Loucy (cell line): ENCODE data around the gene CLDN24.

Experiments used
- H2AFZ ChIP-seq: fragments of 200-600 bp; sonication (generic); 2 replicates; pipeline ENCODE4 v1.6.0; 2016; ENCODE audit warnings: antibody characterized with exemption, mild to moderate bottlenecking, low read length, moderate library complexity
- H3F3A ChIP-seq: fragments of 200-600 bp; 2 replicates; pipeline ENCODE4 v1.6.0; 2016; ENCODE audit warnings: antibody characterized with exemption, low read depth, mild to moderate bottlenecking
- H3K27me3 ChIP-seq: fragments of 200-600 bp; sonication (generic); 2 replicates; pipeline ENCODE4 v1.6.1; 2014; ENCODE audit warnings: low read length, mild to moderate bottlenecking; ENCODE audit not compliant: insufficient read depth, poor library complexity, severe bottlenecking
- H3K36me3 ChIP-seq: fragments of 200-600 bp; sonication (generic); 2 replicates; pipeline ENCODE4 v1.6.1; 2016; ENCODE audit warnings: low read length; ENCODE audit not compliant: insufficient read depth
- H3K4me1 ChIP-seq: fragments of 200-600 bp; sonication (generic); 2 replicates; pipeline ENCODE4 v1.5.1; 2014; ENCODE audit warnings: low read length, mild to moderate bottlenecking; ENCODE audit not compliant: insufficient read depth, poor library complexity, severe bottlenecking
- H3K4me2 ChIP-seq: fragments of 200-600 bp; sonication (generic); 2 replicates; pipeline ENCODE4 v1.6.0; 2014; ENCODE audit warnings: antibody characterized with exemption, low read length, low read depth, mild to moderate bottlenecking; ENCODE audit not compliant: poor library complexity, severe bottlenecking
- H3K4me3 ChIP-seq: fragments of 200-600 bp; sonication (generic); 2 replicates; pipeline ENCODE4 v1.5.1; 2014; ENCODE audit warnings: low read length, mild to moderate bottlenecking, mixed read lengths; ENCODE audit not compliant: poor library complexity, severe bottlenecking
- H3K79me2 ChIP-seq: fragments of 200-600 bp; sonication (generic); 2 replicates; pipeline ENCODE4 v1.6.1; 2014; ENCODE audit warnings: low read length; ENCODE audit not compliant: insufficient read depth
- H3K9ac ChIP-seq: fragments of 200-600 bp; sonication (generic); 2 replicates; pipeline ENCODE4 v1.6.0; 2014; ENCODE audit warnings: mild to moderate bottlenecking, low read depth, low read length, moderate library complexity; ENCODE audit not compliant: poor library complexity, severe bottlenecking
- H3K9me2 ChIP-seq: fragments of 200-600 bp; sonication (generic); replicated peaks from 2 replicates; pipeline ENCODE4 v1.6.1; 2016; ENCODE audit warnings: low read depth, low read length, mixed read lengths
- H3K9me3 ChIP-seq: fragments of 200-600 bp; sonication (generic); 2 replicates; pipeline ENCODE4 v1.6.1; 2014; ENCODE audit warnings: mild to moderate bottlenecking, antibody characterized with exemption, low read length, low read depth; ENCODE audit not compliant: insufficient read depth
- H4K20me1 ChIP-seq: fragments of 200-600 bp; sonication (generic); 2 replicates; pipeline ENCODE4 v1.6.0; 2014; ENCODE audit warnings: antibody characterized with exemption, low read length, mild to moderate bottlenecking; ENCODE audit not compliant: insufficient read depth, poor library complexity, severe bottlenecking
- EZH2phosphoT487 ChIP-seq: fragments of 200-600 bp; IDR thresholded peaks from 2 replicates; pipeline ENCODE4 v1.6.1; 2018; ENCODE audit warnings: antibody characterized with exemption, mild to moderate bottlenecking, moderate library complexity, borderline replicate concordance
- TF ChIP-seq, protein P1 (sequence below): fragments of 200-600 bp; sonication (generic); conservative IDR thresholded peaks from 2 replicates; pipeline ENCODE4 v1.5.1; 2014; ENCODE audit warnings: mild to moderate bottlenecking, antibody characterized with exemption, low read length

Gene CLDN24

DNA sequence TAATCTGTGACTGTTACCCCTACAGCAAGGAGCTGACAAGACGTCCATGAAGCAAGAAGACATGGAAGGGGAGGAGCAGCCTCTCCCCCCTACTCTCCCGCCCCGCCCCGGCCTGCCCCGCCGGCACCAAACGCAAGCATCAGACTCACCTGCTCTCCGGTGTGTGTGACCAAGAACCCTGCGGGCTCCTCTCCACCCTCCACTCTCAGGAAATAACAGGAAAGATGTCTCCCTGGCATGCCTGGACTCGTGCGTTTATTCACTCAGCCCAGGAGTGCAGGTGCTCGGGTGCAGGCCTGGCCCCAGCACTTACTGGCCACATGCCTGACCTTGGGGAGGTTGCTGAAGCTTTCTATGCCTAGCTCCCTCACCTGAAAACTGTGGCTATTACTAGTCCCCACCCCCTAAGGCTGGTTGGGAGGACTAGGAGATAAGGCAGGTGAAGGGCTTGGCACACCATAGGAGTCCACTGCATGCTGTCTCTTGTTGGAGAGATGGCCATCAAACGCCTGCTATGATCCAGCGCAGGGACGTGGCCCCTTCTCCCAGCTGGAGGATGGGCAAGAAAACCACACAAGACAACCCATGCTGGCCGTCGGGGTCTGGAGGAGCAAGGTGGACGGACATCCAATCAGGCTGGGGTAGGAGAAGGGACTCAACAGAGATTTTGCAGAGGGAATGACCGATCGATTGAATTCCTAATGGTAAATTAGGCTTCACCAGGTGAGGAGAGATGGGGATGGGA is 34.9 kb upstream of the CLDN24 start:
- H3K4me2 ChIP-seq = no peak overlapping the region
- TF ChIP-seq EZH2phosphoT487 = no peak
- TF ChIP-seq, protein P1, sequence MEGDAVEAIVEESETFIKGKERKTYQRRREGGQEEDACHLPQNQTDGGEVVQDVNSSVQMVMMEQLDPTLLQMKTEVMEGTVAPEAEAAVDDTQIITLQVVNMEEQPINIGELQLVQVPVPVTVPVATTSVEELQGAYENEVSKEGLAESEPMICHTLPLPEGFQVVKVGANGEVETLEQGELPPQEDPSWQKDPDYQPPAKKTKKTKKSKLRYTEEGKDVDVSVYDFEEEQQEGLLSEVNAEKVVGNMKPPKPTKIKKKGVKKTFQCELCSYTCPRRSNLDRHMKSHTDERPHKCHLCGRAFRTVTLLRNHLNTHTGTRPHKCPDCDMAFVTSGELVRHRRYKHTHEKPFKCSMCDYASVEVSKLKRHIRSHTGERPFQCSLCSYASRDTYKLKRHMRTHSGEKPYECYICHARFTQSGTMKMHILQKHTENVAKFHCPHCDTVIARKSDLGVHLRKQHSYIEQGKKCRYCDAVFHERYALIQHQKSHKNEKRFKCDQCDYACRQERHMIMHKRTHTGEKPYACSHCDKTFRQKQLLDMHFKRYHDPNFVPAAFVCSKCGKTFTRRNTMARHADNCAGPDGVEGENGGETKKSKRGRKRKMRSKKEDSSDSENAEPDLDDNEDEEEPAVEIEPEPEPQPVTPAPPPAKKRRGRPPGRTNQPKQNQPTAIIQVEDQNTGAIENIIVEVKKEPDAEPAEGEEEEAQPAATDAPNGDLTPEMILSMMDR = no peak
- H3K9ac ChIP-seq = no peak overlapping the region
- no peaks in the 10 kb centered on the region for H3K36me3 ChIP-seq
- no peak overlapping the region for H2AFZ ChIP-seq
- H3F3A ChIP-seq = no peaks in the 10 kb centered on the region
- no peaks in the 10 kb centered on the region for H3K79me2 ChIP-seq
- no peak overlapping the region for H3K4me3 ChIP-seq
- no peaks in the 10 kb centered on the region for H3K9me3 ChIP-seq
- H3K27me3 ChIP-seq = no peaks in the 10 kb centered on the region
- no peaks in the 10 kb centered on the region for H3K4me1 ChIP-seq
- H4K20me1 ChIP-seq = no peaks in the 10 kb centered on the region
- no peaks in the 10 kb centered on the region for H3K9me2 ChIP-seq

DNA sequence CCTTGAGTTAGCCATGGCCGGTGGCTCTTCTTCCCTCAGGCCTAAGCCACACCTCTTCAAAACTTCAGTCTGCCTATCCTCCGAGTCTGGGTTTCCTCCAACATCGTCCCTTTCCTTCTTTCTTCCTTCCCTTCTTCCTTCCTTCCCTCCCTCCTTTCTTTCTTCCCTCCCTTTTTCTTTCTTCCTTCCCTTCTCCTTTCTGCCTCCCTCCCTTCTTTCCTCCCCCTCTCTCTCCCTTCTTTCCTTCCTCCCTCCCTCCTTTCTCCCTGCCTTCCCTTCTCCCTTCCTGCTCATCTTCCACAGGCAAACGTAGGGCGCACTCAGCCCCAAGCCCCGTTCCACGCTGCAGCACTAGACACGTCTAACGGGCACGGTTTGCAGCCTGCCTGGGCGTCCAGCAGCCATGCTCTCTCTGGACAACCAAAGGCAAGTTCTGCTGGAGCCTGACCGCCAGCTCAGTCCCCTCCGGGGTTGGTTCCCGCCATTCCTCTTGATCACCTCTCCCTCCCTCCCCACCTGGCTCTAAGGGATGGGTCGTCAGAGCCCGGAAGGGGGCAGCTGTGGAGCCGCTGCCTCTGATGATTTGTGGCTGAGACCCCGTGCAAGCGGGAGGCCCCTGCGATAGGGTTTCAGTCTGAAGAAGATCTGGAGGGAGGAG is 34.1 kb upstream of the CLDN24 start:
- TF ChIP-seq EZH2phosphoT487 = no peak
- TF ChIP-seq, protein P1 = no peak
- no peaks in the 10 kb centered on the region for H3F3A ChIP-seq
- no peaks in the 10 kb centered on the region for H3K79me2 ChIP-seq
- H3K9me3 ChIP-seq = no peaks in the 10 kb centered on the region
- no peaks in the 10 kb centered on the region for H3K36me3 ChIP-seq
- no peaks in the 10 kb centered on the region for H3K27me3 ChIP-seq
- no peak overlapping the region for H3K4me3 ChIP-seq
- no peaks in the 10 kb centered on the region for H3K4me1 ChIP-seq
- no peak overlapping the region for H2AFZ ChIP-seq
- no peak overlapping the region for H3K9ac ChIP-seq
- no peaks in the 10 kb centered on the region for H3K9me2 ChIP-seq
- no peak overlapping the region for H3K4me2 ChIP-seq
- no peaks in the 10 kb centered on the region for H4K20me1 ChIP-seq

DNA sequence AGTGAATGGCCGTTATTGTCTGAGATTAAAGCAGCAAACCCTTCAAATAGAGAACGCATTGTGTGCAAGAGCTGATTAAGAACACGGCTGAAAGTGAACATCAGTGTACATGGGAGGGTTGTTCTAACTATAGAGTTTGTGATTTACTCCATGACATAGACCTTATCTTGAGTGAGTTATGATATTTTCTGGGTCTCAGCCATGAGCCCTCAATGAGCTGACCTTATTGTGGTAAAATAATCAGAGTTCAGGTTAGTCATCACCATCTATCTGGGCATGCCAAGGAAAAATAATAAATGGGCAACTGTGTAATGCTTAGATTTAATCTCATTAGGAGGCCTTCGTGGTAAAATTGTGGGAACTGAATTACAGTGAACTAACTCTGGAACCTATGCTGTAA is 33.2 kb upstream of the CLDN24 start:
- no peaks in the 10 kb centered on the region for H3K27me3 ChIP-seq
- H3K4me2 ChIP-seq = no peak overlapping the region
- no peak overlapping the region for H3K4me3 ChIP-seq
- no peaks in the 10 kb centered on the region for H3K79me2 ChIP-seq
- H3K4me1 ChIP-seq = no peaks in the 10 kb centered on the region
- no peak overlapping the region for H2AFZ ChIP-seq
- no peaks in the 10 kb centered on the region for H3K9me3 ChIP-seq
- no peak for TF ChIP-seq EZH2phosphoT487
- TF ChIP-seq, protein P1 = no peak
- H3K9me2 ChIP-seq = no peaks in the 10 kb centered on the region
- no peaks in the 10 kb centered on the region for H3F3A ChIP-seq
- no peaks in the 10 kb centered on the region for H3K36me3 ChIP-seq
- H3K9ac ChIP-seq = no peak overlapping the region
- no peaks in the 10 kb centered on the region for H4K20me1 ChIP-seq
